Parathyroid adenoma (tissue), 2 donors: ENCODE results near the gene ZNF292.

Experiments used
- H2AFZ ChIP-seq: fragments of 300-600 bp; sonication (generic); one replicate; pipeline ENCODE4 v1.7.0; 2017; ENCODE audit warnings: antibody characterized with exemption, mild to moderate bottlenecking
- H3K27ac ChIP-seq: fragments of 300-600 bp; sonication (generic); one replicate; pipeline ENCODE4 v1.7.0; 2017
- H3K27me3 ChIP-seq: fragments of 300-600 bp; sonication (generic); one replicate; pipeline ENCODE4 v1.7.0; 2017; ENCODE audit warnings: low read length; ENCODE audit not compliant: control insufficient read depth, insufficient read depth
- H3K36me3 ChIP-seq: fragments of 300-600 bp; sonication (generic); one replicate; pipeline ENCODE4 v1.7.0; 2017; ENCODE audit warnings: low read length; ENCODE audit not compliant: control insufficient read depth, insufficient read depth
- H3K4me1 ChIP-seq: fragments of 300-600 bp; sonication (generic); one replicate; pipeline ENCODE4 v1.7.0; 2017; ENCODE audit warnings: control low read depth
- H3K4me2 ChIP-seq: fragments of 300-600 bp; sonication (generic); one replicate; pipeline ENCODE4 v1.7.0; 2017; ENCODE audit warnings: low read length
- H3K4me3 ChIP-seq: fragments of 300-600 bp; sonication (generic); one replicate; pipeline ENCODE4 v1.7.0; 2017; ENCODE audit warnings: low read depth, low read length
- H3K79me2 ChIP-seq: fragments of 300-600 bp; sonication (generic); one replicate; pipeline ENCODE4 v1.7.0; 2017; ENCODE audit warnings: control low read depth
- H3K9ac ChIP-seq: fragments of 300-600 bp; sonication (generic); one replicate; pipeline ENCODE4 v1.7.0; 2017; ENCODE audit warnings: mild to moderate bottlenecking
- H3K9me3 ChIP-seq: fragments of 300-600 bp; sonication (generic); one replicate; pipeline ENCODE4 v1.7.0; 2017; ENCODE audit warnings: low read length; ENCODE audit not compliant: control insufficient read depth
- TF ChIP-seq, protein P1 (sequence below): fragments of 300-600 bp; sonication (generic); IDR thresholded peaks from one replicate; pipeline ENCODE4 v1.7.0; 2017; ENCODE audit warnings: antibody characterized with exemption, mild to moderate bottlenecking
- donor health status: primary hyperparathyroidism.

ZNF292 gene

DNA sequence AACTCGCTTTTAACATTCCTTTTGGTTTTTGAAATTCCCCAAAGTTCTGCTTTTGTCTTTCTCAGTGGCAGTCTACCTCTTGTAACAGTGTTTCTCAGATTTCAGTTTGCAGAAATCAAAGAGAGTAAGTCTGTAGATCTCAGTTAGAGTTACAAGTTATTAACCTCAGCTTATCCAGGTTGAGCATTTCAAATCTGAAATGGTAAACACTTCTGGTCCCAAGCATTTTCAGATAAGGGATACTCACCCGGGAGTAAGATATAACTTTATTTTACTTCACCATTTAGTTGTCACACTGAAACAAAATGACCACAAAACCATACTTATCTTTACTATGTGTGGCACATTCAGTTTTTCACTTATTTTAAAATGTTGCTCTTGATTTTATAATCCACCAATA is 9.8 kb downstream of the ZNF292 start:
- no peak overlapping the region for H3K27ac ChIP-seq
- H3K9ac ChIP-seq = no peak overlapping the region
- H3K4me3 ChIP-seq = no peak overlapping the region
- H3K4me1 ChIP-seq = peaks cover 4% of the 10 kb centered on the region
- H3K36me3 ChIP-seq = no peaks in the 10 kb centered on the region
- TF ChIP-seq, protein P1, sequence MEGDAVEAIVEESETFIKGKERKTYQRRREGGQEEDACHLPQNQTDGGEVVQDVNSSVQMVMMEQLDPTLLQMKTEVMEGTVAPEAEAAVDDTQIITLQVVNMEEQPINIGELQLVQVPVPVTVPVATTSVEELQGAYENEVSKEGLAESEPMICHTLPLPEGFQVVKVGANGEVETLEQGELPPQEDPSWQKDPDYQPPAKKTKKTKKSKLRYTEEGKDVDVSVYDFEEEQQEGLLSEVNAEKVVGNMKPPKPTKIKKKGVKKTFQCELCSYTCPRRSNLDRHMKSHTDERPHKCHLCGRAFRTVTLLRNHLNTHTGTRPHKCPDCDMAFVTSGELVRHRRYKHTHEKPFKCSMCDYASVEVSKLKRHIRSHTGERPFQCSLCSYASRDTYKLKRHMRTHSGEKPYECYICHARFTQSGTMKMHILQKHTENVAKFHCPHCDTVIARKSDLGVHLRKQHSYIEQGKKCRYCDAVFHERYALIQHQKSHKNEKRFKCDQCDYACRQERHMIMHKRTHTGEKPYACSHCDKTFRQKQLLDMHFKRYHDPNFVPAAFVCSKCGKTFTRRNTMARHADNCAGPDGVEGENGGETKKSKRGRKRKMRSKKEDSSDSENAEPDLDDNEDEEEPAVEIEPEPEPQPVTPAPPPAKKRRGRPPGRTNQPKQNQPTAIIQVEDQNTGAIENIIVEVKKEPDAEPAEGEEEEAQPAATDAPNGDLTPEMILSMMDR = no peak
- H2AFZ ChIP-seq = no peak overlapping the region
- H3K4me2 ChIP-seq = no peak overlapping the region
- H3K9me3 ChIP-seq = no peaks in the 10 kb centered on the region
- peaks cover 39% of the 10 kb centered on the region for H3K79me2 ChIP-seq
- no peaks in the 10 kb centered on the region for H3K27me3 ChIP-seq

DNA sequence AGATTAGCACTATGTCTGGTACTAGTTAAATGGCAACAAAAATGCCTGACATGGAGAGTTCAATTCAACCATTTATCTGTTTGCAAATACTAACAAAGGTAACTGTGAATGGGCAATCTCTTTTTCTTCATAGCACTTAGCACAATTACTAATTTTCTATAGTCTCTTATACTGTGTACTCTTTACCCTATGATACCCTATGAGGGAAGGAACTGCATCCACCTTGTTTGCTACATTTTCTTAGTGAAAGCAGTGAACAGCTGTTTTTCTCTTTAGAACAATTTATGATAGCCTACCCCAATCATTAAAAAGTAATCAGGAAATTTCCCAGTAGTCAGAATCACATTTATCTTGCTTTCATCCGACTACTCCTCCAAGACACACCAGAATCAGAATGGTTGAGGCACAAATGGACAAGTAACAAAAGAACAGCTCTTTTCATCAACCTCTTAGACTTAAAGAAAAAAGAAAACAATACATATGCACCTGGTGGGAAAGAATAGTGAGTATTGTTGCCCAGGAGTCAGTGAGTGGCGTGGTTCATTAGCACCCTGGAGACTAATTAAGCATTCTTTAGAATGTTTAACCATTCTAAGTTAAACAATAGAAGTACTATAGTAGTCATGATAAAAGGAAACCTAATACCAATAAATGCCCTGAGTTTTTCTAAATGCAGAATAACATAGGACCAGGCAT is 16.7 kb downstream of the ZNF292 start:
- Histone ChIP-seq H3K79me2 (peaks cover 60% of the 10 kb centered on the region), H3K4me2 (no peak overlapping the region), H3K9me3 (no peaks in the 10 kb centered on the region), H3K27me3 (no peaks in the 10 kb centered on the region), H2AFZ (no peak overlapping the region), H3K4me1 (peaks cover 6% of the 10 kb centered on the region), H3K27ac (no peak overlapping the region), H3K36me3 (no peaks in the 10 kb centered on the region), H3K9ac (no peak overlapping the region), H3K4me3 (no peak overlapping the region)
- TF ChIP-seq, protein P1 = no peak

DNA sequence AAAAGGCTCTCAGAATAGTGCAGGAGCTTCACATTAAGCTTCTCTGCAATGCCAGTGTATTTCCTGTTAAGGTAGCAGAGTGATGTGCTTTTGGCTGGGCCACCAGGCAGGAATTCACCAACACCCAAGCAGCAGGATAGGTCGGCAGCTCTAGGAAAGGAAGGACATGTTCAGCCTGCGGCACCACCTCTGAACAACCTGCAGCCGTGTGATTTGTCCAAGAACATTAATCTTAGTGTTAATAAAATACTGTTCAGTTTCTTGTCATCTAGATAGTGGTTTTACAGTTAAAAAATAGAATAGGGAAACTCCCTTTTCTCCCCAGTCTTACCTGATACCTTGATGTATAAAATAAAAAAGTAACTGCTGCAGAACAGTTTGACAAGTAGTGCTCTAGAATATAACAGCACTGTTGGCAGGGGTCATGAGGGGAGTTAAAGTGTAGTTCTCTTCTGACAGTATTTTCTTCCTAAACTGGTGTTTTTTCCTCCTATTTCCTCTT is 18.8 kb downstream of the ZNF292 start:
- Histone ChIP-seq H3K4me1 (peaks cover 6% of the 10 kb centered on the region), H3K9ac (no peak overlapping the region), H3K4me2 (no peak overlapping the region), H3K36me3 (no peaks in the 10 kb centered on the region), H3K4me3 (no peak overlapping the region), H2AFZ (no peak overlapping the region), H3K79me2 (peaks cover 59% of the 10 kb centered on the region), H3K9me3 (no peaks in the 10 kb centered on the region), H3K27me3 (no peaks in the 10 kb centered on the region), H3K27ac (no peak overlapping the region)
- TF ChIP-seq, protein P1 = no peak

DNA sequence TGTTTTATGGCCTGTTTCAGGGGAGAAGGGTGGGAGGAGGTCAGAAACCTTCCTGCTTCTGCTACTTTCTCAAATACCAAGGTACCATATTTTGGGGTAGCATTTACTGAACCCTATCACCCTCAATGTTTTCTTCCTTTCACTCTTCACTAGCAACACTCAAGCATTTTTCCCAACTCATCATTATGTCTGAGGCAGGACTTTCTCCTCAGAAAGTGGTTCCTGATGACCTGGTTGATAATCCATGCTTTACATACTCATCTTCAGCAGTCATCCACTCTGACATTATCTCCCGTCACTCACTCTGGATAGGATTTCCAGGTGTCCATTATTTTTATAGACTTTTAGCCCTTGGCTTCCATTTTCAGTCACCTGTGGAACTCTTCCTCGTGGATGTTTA is 21.1 kb downstream of the ZNF292 start:
- Histone ChIP-seq H3K4me1 (peaks cover 6% of the 10 kb centered on the region), H3K9me3 (no peaks in the 10 kb centered on the region), H3K4me3 (no peak overlapping the region), H2AFZ (no peak overlapping the region), H3K9ac (no peak overlapping the region), H3K79me2 (peaks cover 71% of the 10 kb centered on the region), H3K36me3 (no peaks in the 10 kb centered on the region), H3K27me3 (no peaks in the 10 kb centered on the region), H3K27ac (no peak overlapping the region), H3K4me2 (no peak overlapping the region)
- TF ChIP-seq, protein P1 = no peak
